Endothelial cell of umbilical vein (primary cell): Measurements from ENCODE around the gene RAB40C. TPM values are rescaled to one million over a fixed set of nuclear protein-coding genes. Genes with fewer than 3 reads are reported as not detected.

Source experiments
- BruUV-seq: library from RNA; stranded (reverse); fragments of 400-500 nt; replicated peaks from 2 replicates; lab custom pipeline; 2021; lab: Mats Ljungman, UMichigan
- CTCF ChIA-PET: fragments of 300-600, 350-600 bp; sonication (Branson Sonifier 250); formaldehyde crosslinking; loops from one replicate; lab custom pipeline; 2021; ENCODE audit warnings: antibody characterized with exemption, inconsistent platforms; lab: Charles Lee
- POLR2A ChIA-PET: fragments of 300-600, 350-600 bp; sonication (Branson Sonifier 250); formaldehyde crosslinking; loops from one replicate; lab custom pipeline; 2021; ENCODE audit warnings: antibody characterized with exemption, inconsistent platforms; lab: Charles Lee
- DNase-seq: peaks from one replicate; pipeline ENCODE4 v3.0.0-alpha.2; 2011; ENCODE audit warnings: low read depth, low spot score
- FAIRE-seq: peaks from 2 replicates; lab custom pipeline; 2011; peaks lifted over from hg19 to GRCh38; lab: Jason Lieb, UNC
- H2AFZ ChIP-seq: 2 replicates; pipeline ENCODE4 v1.6.0; 2012; ENCODE audit warnings: low read depth, low read length, control low read depth, inconsistent platforms
- H3K27ac ChIP-seq: 2 replicates; pipeline ENCODE4 v1.5.1; 2011; ENCODE audit warnings: low read depth, mild to moderate bottlenecking, control low read depth, low read length, moderate library complexity; ENCODE audit not compliant: insufficient read depth
- H3K27me3 ChIP-seq, 2 experiments: 2 replicates each; pipeline versions ENCODE4 v1.6.0 to v1.6.1; 2011; ENCODE audit warnings: low read length in 2 of 2, mixed read lengths in 1 of 2; ENCODE audit not compliant: control insufficient read depth in 2 of 2, insufficient read depth in 2 of 2
- H3K36me3 ChIP-seq, 2 experiments: 2 replicates in 1 of 2; 3 replicates in 1 of 2; pipeline ENCODE4 v1.5.1; 2011; ENCODE audit warnings: low read length in 2 of 2, mild to moderate bottlenecking in 1 of 2, moderate library complexity in 1 of 2; ENCODE audit not compliant: control insufficient read depth in 2 of 2, insufficient read depth in 2 of 2; ENCODE audit errors: extremely low read depth in 1 of 2
- H3K4me1 ChIP-seq: 3 replicates; pipeline ENCODE4 v1.5.1; 2011; ENCODE audit warnings: mild to moderate bottlenecking, low read length; ENCODE audit not compliant: control insufficient read depth, insufficient read depth; ENCODE audit errors: extremely low read depth
- H3K4me2 ChIP-seq: 2 replicates; pipeline ENCODE4 v1.6.1; 2011; ENCODE audit warnings: low read length, control low read depth, mixed read lengths; ENCODE audit not compliant: insufficient read depth
- H3K4me3 ChIP-seq, 3 experiments: fragments of 200-600 bp in 1 of 3; sonication (generic), shearing (Covaris generic) in 1 of 3; replicated peaks in 1 of 3; 2 replicates each; pipeline ENCODE4 v1.5.1; 2011 to 2016; ENCODE audit warnings: control low read depth in 3 of 3, low read length in 3 of 3, mild to moderate bottlenecking in 2 of 3, inconsistent platforms in 1 of 3, low read depth in 1 of 3, moderate library complexity in 1 of 3; ENCODE audit not compliant: insufficient read depth in 1 of 3
- H3K79me2 ChIP-seq: 2 replicates; pipeline ENCODE4 v1.6.0; 2012; ENCODE audit warnings: low read length, inconsistent platforms; ENCODE audit not compliant: control insufficient read depth, insufficient read depth
- H3K9ac ChIP-seq: replicated peaks from 2 replicates; pipeline ENCODE3; 2011; ENCODE audit warnings: low read length, control low read depth; ENCODE audit not compliant: insufficient read depth; ENCODE audit errors: extremely low read depth
- H3K9me1 ChIP-seq: replicated peaks from 3 replicates; pipeline ENCODE4 v1.6.0; 2011; ENCODE audit warnings: mild to moderate bottlenecking, low read length; ENCODE audit not compliant: control insufficient read depth, insufficient read depth; ENCODE audit errors: extremely low read depth
- H3K9me3 ChIP-seq: replicated peaks from 2 replicates; pipeline ENCODE4 v1.5.1; 2012; ENCODE audit warnings: low read length, inconsistent platforms; ENCODE audit not compliant: control insufficient read depth, insufficient read depth
- H4K20me1 ChIP-seq: replicated peaks from 2 replicates; pipeline ENCODE3; 2011; ENCODE audit warnings: mild to moderate bottlenecking, low read length; ENCODE audit not compliant: control insufficient read depth, insufficient read depth; ENCODE audit errors: extremely low read depth
- CTCF ChIP-seq, 2 donors: IDR thresholded peaks; 1 replicate in 1 of 2; 2 replicates in 1 of 2; pipeline ENCODE4 v1.5.1; 2011; ENCODE audit warnings: low read length in 2 of 2, mild to moderate bottlenecking in 2 of 2, moderate library complexity in 2 of 2, control low read depth in 1 of 2, inconsistent platforms in 1 of 2, low read depth in 1 of 2; ENCODE audit not compliant: insufficient read depth in 1 of 2; ENCODE audit errors: extremely low read depth in 1 of 2
- MAX ChIP-seq: IDR thresholded peaks from 2 replicates; pipeline ENCODE4 v1.6.1; 2011; ENCODE audit not compliant: insufficient read depth, insufficient read length
- POLR2A ChIP-seq: IDR thresholded peaks from 2 replicates; pipeline ENCODE4 v1.6.1; 2012; ENCODE audit warnings: low read depth, mild to moderate bottlenecking, control low read depth, low read length
- dilution Hi-C: fragments of 300-500 bp; cut with MboI; formaldehyde crosslinking; loops from one replicate; pipeline ENCODE4 v1.15.0; 2019; ENCODE audit warnings: low sequenced_read_pairs; ENCODE audit not compliant: extremely low pct_ligation_motif_present
- intact Hi-C: fragments of 100-400 bp; cut with micrococcal nuclease; formaldehyde crosslinking; loops from one replicate; pipeline ENCODE4 v1.10.0; 2022
- polyA plus RNA-seq, 4 experiments: library from polyadenylated mRNA; depleted of rRNA in 3 of 4; stranded (reverse) in 3 of 4; unstranded in 1 of 4; fragments of >200 nt; gene quantifications; 2 replicates each; pipeline versions ENCODE4 v1.2.1 to v1.2.3, GENCODE V29; 2011 to 2012; ENCODE audit warnings: missing spikeins in 1 of 4
- total RNA-seq: library from RNA; stranded (reverse); gene quantifications from 2 replicates; pipeline ENCODE4 v1.2.3, GENCODE V29; 2021

Gene RAB40C
- total and polyA plus RNA-seq, 2 donors (not counting 3 experiments of a cell fraction or from before 2014, with no cell fraction given), result 12.4 to 18.8 TPM

DNA sequence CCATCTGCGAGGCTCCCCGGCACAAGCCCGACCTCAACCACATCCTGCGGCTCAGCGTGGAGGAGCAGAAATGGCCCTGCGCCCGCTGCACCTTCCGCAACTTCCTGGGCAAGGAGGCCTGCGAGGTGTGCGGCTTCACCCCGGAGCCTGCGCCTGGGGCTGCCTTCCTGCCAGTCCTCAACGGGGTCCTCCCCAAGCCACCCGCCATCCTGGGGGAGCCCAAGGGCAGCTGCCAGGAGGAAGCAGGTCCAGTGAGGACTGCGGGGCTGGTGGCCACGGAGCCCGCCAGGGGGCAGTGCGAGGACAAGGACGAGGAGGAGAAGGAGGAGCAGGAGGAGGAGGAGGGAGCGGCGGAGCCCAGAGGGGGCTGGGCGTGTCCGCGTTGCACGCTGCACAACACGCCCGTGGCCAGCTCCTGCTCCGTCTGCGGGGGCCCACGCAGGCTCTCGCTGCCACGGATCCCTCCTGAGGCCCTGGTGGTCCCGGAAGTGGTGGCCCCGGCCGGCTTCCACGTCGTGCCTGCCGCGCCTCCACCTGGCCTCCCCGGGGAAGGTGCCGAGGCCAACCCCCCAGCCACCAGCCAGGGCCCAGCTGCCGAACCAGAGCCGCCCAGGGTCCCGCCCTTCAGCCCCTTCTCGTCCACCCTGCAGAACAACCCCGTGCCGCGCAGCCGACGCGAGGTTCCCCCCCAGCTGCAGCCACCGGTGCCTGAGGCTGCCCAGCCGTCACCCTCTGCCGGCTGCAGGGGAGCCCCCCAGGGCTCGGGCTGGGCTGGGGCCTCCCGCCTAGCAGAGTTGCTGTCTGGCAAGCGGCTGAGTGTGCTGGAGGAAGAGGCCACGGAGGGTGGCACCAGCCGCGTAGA is 42.7 kb upstream of the RAB40C start:
- POLR2A ChIA-PET, result no interaction called here
- H3K36me3 ChIP-seq, result peaks cover 0 to 13% of the 10 kb centered on the region in 2 experiments
- no peak overlapping the region for H2AFZ ChIP-seq
- TF ChIP-seq CTCF (IDR thresholded peaks at IDR 0.05; ENCODE audit: extremely low read depth in 1 of 2, insufficient read depth in 1 of 2, low read depth in 1 of 2, low read length in 2 of 2) (peak in 1 of 2 donors; percentile 39), POLR2A (no peak)
- no peaks in the 10 kb centered on the region for H3K9me1 ChIP-seq
- peak; percentile 21 for DNase-seq
- no peak for FAIRE-seq
- no peak overlapping the region for H3K27ac ChIP-seq
- no TSS peak for BruUV-seq
- intact Hi-C loops, result no loop called here
- H3K79me2 ChIP-seq, result peaks cover 35% of the 10 kb centered on the region
- H3K4me3 ChIP-seq, result no peak overlapping the region
- no peak overlapping the region for H3K4me2 ChIP-seq
- H3K9ac ChIP-seq, result no peak overlapping the region
- H4K20me1 ChIP-seq, result no peaks in the 10 kb centered on the region
- CTCF ChIA-PET, result no interaction called here
- no peaks in the 10 kb centered on the region for H3K27me3 ChIP-seq
- no peaks in the 10 kb centered on the region for H3K4me1 ChIP-seq
- no peaks in the 10 kb centered on the region for H3K9me3 ChIP-seq
- dilution Hi-C loops, result no loop called here

DNA sequence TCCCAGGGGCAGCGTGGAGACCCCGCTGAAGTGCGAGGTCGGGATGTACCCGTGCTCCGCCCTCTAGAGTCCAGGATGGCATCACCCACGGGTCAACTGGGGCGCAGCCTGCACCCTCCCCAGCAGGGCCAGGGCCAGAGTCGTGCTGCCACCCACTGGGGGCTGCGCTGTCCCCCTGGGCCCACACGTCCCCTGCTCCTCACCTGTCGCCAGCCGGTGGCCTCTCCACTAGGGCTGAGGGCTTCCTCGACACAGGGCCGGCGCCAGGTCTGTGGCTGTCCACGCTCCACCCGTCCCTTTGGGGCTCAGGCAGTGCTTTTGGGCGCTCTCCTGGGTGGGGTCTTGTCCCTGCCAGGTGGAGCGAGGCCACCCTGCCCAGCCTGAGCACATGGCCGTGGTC is 41.3 kb upstream of the RAB40C start:
- Histone ChIP-seq H3K27ac (no peak overlapping the region), H3K9me3 (no peaks in the 10 kb centered on the region), H3K9ac (no peak overlapping the region), H3K4me2 (no peak overlapping the region), H3K36me3 (peaks cover 0 to 14% of the 10 kb centered on the region in 2 experiments), H3K4me3 (no peak overlapping the region), H3K9me1 (no peaks in the 10 kb centered on the region), H4K20me1 (no peaks in the 10 kb centered on the region), H3K79me2 (peaks cover 22% of the 10 kb centered on the region), H3K27me3 (no peaks in the 10 kb centered on the region), H3K4me1 (no peaks in the 10 kb centered on the region), H2AFZ (no peak overlapping the region)
- BruUV-seq, result no TSS peak
- intact Hi-C loops, result no loop called here
- DNase-seq (no peak), FAIRE-seq (no peak)
- ChIA-PET POLR2A (no interaction called here), CTCF (no interaction called here)
- dilution Hi-C loops, result no loop called here
- no peak for TF ChIP-seq MAX
